OCI-M2 (cell line): Measurements from ENCODE around the gene GNB1L.
"Not testable (repeated sequence)": the region's sequence is repeated elsewhere in the genome, so short reads cannot be mapped to it uniquely, and the experiment has no call there.

ENCODE experiments used
- DNase-seq: peaks from one replicate; lab custom pipeline; 2025; ENCODE audit not compliant: unreplicated experiment; lab: John Stamatoyannopoulos, UW

GNB1L gene

GRCh38 chr22:19784384-19785175 lies 70.1 kb downstream of the GNB1L start:
- no peak for DNase-seq

GRCh38 chr22:19783586-19784383 lies 70.9 kb downstream of the GNB1L start:
- DNase-seq, result no peak

GRCh38 chr22:19782533-19782932 lies 72.1 kb downstream of the GNB1L start:
- DNase-seq, result no peak

GRCh38 chr22:19779685-19780268 lies 74.9 kb downstream of the GNB1L start:
- DNase-seq, result no peak

- DNase-seq, result no peak
Observed at GRCh38 chr22:19779011-19779421, 75.7 kb downstream of the GNB1L start.

- DNase-seq, result not testable (repeated sequence)
Observed at GRCh38 chr22:19777192-19777591, 77.5 kb downstream of the GNB1L start.

GRCh38 chr22:19776433-19777031 lies 78.1 kb downstream of the GNB1L start:
- DNase-seq, result no peak

GRCh38 chr22:19775496-19776325 lies 79.0 kb downstream of the GNB1L start:
- DNase-seq, result no peak

GRCh38 chr22:19774628-19775027 lies 80.0 kb downstream of the GNB1L start:
- no peak for DNase-seq

- DNase-seq, result no peak
Observed at GRCh38 chr22:19773470-19774040, 81.1 kb downstream of the GNB1L start.

- DNase-seq, result no peak
Observed at GRCh38 chr22:19772673-19773469, 81.8 kb downstream of the GNB1L start.

GRCh38 chr22:19772422-19772672 lies 82.3 kb downstream of the GNB1L start:
- no peak for DNase-seq

GRCh38 chr22:19770349-19771220 lies 84.1 kb downstream of the GNB1L start:
- DNase-seq, result no peak

GRCh38 chr22:19769393-19769715 lies 85.3 kb downstream of the GNB1L start:
- DNase-seq, result no peak

- no peak for DNase-seq
Observed at GRCh38 chr22:19767427-19768341, 87.0 kb downstream of the GNB1L start.

- DNase-seq, result no peak
Observed at GRCh38 chr22:19766511-19767426, 87.9 kb downstream of the GNB1L start.

- DNase-seq, result no peak
Observed at GRCh38 chr22:19766240-19766510, 88.5 kb downstream of the GNB1L start.
